K562 (cell line): Measurements from ENCODE around the gene RREB1. TPM values are rescaled to one million over a fixed set of nuclear protein-coding genes. Genes with fewer than 3 reads are reported as not detected.
A peak's percentile ranks its signal among the peaks of the same experiment; 100 is the strongest.

Experiments used
- ATAC-seq: fragments of 200-7000 bp; cut with Tn5 transposase; 3 replicates; pipeline ENCODE4 v1.9.1; 2020; ENCODE audit warnings: moderate library complexity
- BruUV-seq: library from RNA; stranded (reverse); fragments of 400-500 nt; replicated peaks from 2 replicates; lab custom pipeline; 2021; lab: Mats Ljungman, UMichigan
- CTCF ChIA-PET: fragments of 300-600 bp; formaldehyde crosslinking; extraction: SDS; loops from one replicate; lab custom pipeline; 2021; ENCODE audit warnings: low intra/inter-chr PET ratio; lab: Yijun Ruan, JAX
- POLR2A ChIA-PET: fragments of 300-600, 350-650 bp; sonication (Branson Sonifier 250); formaldehyde crosslinking; extraction: SDS; loops from one replicate; lab custom pipeline; 2021; ENCODE audit warnings: antibody characterized with exemption, inconsistent platforms; lab: Yijun Ruan, JAX
- DNase-seq, 4 experiments: peaks; one replicate each; pipeline versions ENCODE4 v3.0.0 to v3.0.0-alpha.2; 2011 to 2018; ENCODE audit warnings: low spot score in 3 of 4, mixed read lengths in 3 of 4; ENCODE audit errors: extremely low read depth in 1 of 4
- FAIRE-seq: peaks from 2 replicates; lab custom pipeline; 2011; peaks lifted over from hg19 to GRCh38; lab: Jason Lieb, UNC
- H2AFZ ChIP-seq: 2 replicates; pipeline ENCODE4 v1.6.0; 2011; ENCODE audit warnings: low read depth, low read length, control low read depth, inconsistent platforms
- H3K27ac ChIP-seq: fragments of 200-600 bp; 3 replicates; pipeline ENCODE4 v1.8.0; 2011; ENCODE audit warnings: low read depth, mild to moderate bottlenecking, control low read depth, inconsistent platforms, low read length, moderate library complexity, mixed read lengths; ENCODE audit errors: extremely low read depth
- H3K27me3 ChIP-seq, 2 experiments: fragments of 300-600 bp in 1 of 2; 2 replicates in 1 of 2; 3 replicates in 1 of 2; pipeline versions ENCODE4 v1.6.0 to v1.8.0; 2011; ENCODE audit warnings: inconsistent platforms in 2 of 2, low read length in 2 of 2, mild to moderate bottlenecking in 1 of 2, mixed read lengths in 1 of 2, moderate library complexity in 1 of 2; ENCODE audit not compliant: control insufficient read depth in 2 of 2, insufficient read depth in 2 of 2
- H3K36me3 ChIP-seq: fragments of 300-600 bp; 3 replicates; pipeline ENCODE4 v1.8.0; 2011; ENCODE audit warnings: mild to moderate bottlenecking, low read length, inconsistent platforms; ENCODE audit not compliant: control insufficient read depth, insufficient read depth
- H3K4me1 ChIP-seq, 2 experiments: fragments of 200-600 bp in 1 of 2; replicated peaks in 1 of 2; 2 replicates in 1 of 2; 3 replicates in 1 of 2; pipeline versions ENCODE4 v1.5.1 to v1.8.0; 2011; ENCODE audit warnings: inconsistent platforms in 2 of 2, low read length in 2 of 2, mild to moderate bottlenecking in 1 of 2, mixed read lengths in 1 of 2, moderate library complexity in 1 of 2; ENCODE audit not compliant: control insufficient read depth in 2 of 2, insufficient read depth in 2 of 2
- H3K4me2 ChIP-seq: 2 replicates; pipeline ENCODE4 v1.6.1; 2011; ENCODE audit warnings: low read length, control low read depth, inconsistent platforms, mixed read lengths; ENCODE audit not compliant: insufficient read depth
- H3K4me3 ChIP-seq: fragments of 200-600 bp; sonication (generic), shearing (Covaris generic); 2 replicates; pipeline ENCODE4 v1.5.1; 2016; ENCODE audit warnings: control low read depth, inconsistent platforms
- H3K79me2 ChIP-seq: fragments of 200-600 bp; 3 replicates; pipeline ENCODE4 v1.8.0; 2011; ENCODE audit warnings: low read length, inconsistent platforms; ENCODE audit not compliant: control insufficient read depth, insufficient read depth
- H3K9ac ChIP-seq, 2 experiments: 2 replicates each; pipeline versions ENCODE4 v1.6.0 to v1.6.1; 2011; ENCODE audit warnings: low read depth in 2 of 2, low read length in 2 of 2, control low read depth in 1 of 2, inconsistent platforms in 1 of 2, mild to moderate bottlenecking in 1 of 2, mixed read lengths in 1 of 2; ENCODE audit not compliant: insufficient read depth in 1 of 2
- H3K9me1 ChIP-seq: one replicate; pipeline ENCODE4 v1.6.0; 2011; ENCODE audit warnings: inconsistent platforms, mild to moderate bottlenecking, low read length, moderate library complexity; ENCODE audit not compliant: control insufficient read depth, insufficient read depth
- H3K9me3 ChIP-seq: replicated peaks from 2 replicates; pipeline ENCODE4 v1.5.1; 2011; ENCODE audit warnings: low read depth, low read length, inconsistent platforms; ENCODE audit not compliant: control insufficient read depth, insufficient read depth
- H4K20me1 ChIP-seq: replicated peaks from 2 replicates; pipeline ENCODE4 v1.6.1; 2011; ENCODE audit warnings: low read length, inconsistent platforms, mixed read lengths; ENCODE audit not compliant: control insufficient read depth, insufficient read depth
- BMI1 ChIP-seq: fragments of 150-350 bp; IDR thresholded peaks from 2 replicates; pipeline ENCODE4 v1.6.1; 2014; ENCODE audit warnings: low read length
- CBX5 ChIP-seq: IDR thresholded peaks from 2 replicates; pipeline ENCODE4 v1.6.1; 2014; ENCODE audit warnings: low read depth, borderline replicate concordance
- CHD1 ChIP-seq: fragments of 200-600 bp; sonication (generic); IDR thresholded peaks from one replicate; pipeline ENCODE4 v1.6.1; 2012; ENCODE audit warnings: mild to moderate bottlenecking, moderate library complexity, low read length, inconsistent platforms
- EWSR1 ChIP-seq: fragments of 450-650 bp; IDR thresholded peaks from 2 replicates; pipeline ENCODE4 v1.6.1; 2018; ENCODE audit warnings: borderline replicate concordance, mild to moderate bottlenecking, low read depth, moderate library complexity; ENCODE audit not compliant: partially characterized antibody
- IRF2 ChIP-seq: sonication (generic); formaldehyde crosslinking; IDR thresholded peaks from 2 replicates; pipeline ENCODE4 v1.8.1; 2022; ENCODE audit warnings: mild to moderate bottlenecking, missing genetic modification reagents
- MECOM ChIP-seq: fragments of 250-450 bp; sonication (Bioruptor Pico); IDR thresholded peaks from 2 replicates; pipeline ENCODE4 v1.8.0; 2022; ENCODE audit warnings: inconsistent platforms
- NFATC3 ChIP-seq: fragments of 450-650 bp; IDR thresholded peaks from 2 replicates; pipeline ENCODE4 v1.6.1; 2017; ENCODE audit warnings: mild to moderate bottlenecking
- SMAD2 ChIP-seq: fragments of 150-350 bp; IDR thresholded peaks from 2 replicates; pipeline ENCODE4 v1.6.1; 2014; ENCODE audit warnings: low read depth, mild to moderate bottlenecking, low read length
- ZNF253 ChIP-seq: fragments of 250-450 bp; sonication (Bioruptor Pico); conservative IDR thresholded peaks from 2 replicates; pipeline ENCODE4 v1.6.1; 2021; ENCODE audit warnings: mild to moderate bottlenecking
- ZNF699 ChIP-seq: fragments of 250-450 bp; sonication (Bioruptor Pico); IDR thresholded peaks from 2 replicates; pipeline ENCODE4 v1.8.0; 2021; ENCODE audit warnings: mild to moderate bottlenecking, moderate library complexity; ENCODE audit not compliant: insufficient replicate concordance
- WGBS: fragments of 100-300 bp; shearing (Covaris generic); methylation state at CpG from one replicate; pipeline ENCODE4 v1.1.6; 2016; ENCODE audit warnings: low coverage, mixed read lengths; ENCODE audit not compliant: insufficient coverage; ENCODE audit errors: missing lambda C conversion rate; 5-methylcytosine and 5-hydroxymethylcytosine counted together
- in situ Hi-C: fragments of 300-500 bp; cut with MboI; formaldehyde crosslinking; loops from 4 replicates; pipeline ENCODE4 v1.15.0; 2018; ENCODE audit warnings: inconsistent platforms, mixed read lengths
- intact Hi-C: fragments of 100-400 bp; cut with micrococcal nuclease; formaldehyde crosslinking; loops from 2 replicates; pipeline ENCODE4 v1.14.2; 2022
- polyA plus RNA-seq, 8 experiments: library from polyadenylated mRNA; depleted of rRNA in 4 of 8; stranded (reverse) in 5 of 8; unstranded in 3 of 8; fragments of >200 nt; fragmentation: Nextera tagmentation in 2 of 8; fragmentation: Illumina TruSeq in 1 of 8; extraction: Ambion mirVana in 2 of 8; extraction: Trizol in 1 of 8; gene quantifications; 2 replicates each; pipeline versions ENCODE4 v1.2.1 to v1.2.3, GENCODE V29; 2011 to 2014; ENCODE audit warnings: inconsistent platforms in 1 of 8, missing spikeins in 1 of 8
- total RNA-seq, 7 experiments: library from RNA; depleted of rRNA in 6 of 7; stranded (reverse); fragments of >200 nt in 6 of 7; fragmentation: Illumina TruSeq in 2 of 7; extraction: Trizol in 2 of 7; gene quantifications; 2 replicates each; pipeline versions ENCODE4 v1.2.1 to v1.2.3, GENCODE V29; 2011 to 2021; ENCODE audit warnings: low replicate concordance in 1 of 7
- TF ChIP-seq, protein P1 (sequence below): fragments of 450-650 bp; IDR thresholded peaks from 2 replicates; pipeline ENCODE4 v1.6.1; 2018; ENCODE audit not compliant: partially characterized antibody
- TF ChIP-seq, protein P2 (sequence below), 2 experiments: fragments of 450-650 bp; conservative IDR thresholded peaks; 2 replicates each; pipeline ENCODE4 v1.6.1; 2017; ENCODE audit warnings: mild to moderate bottlenecking in 2 of 2, moderate library complexity in 2 of 2

The RREB1 gene
- total and polyA plus RNA-seq, 9 of the 15 experiments (the other 6 are each of a cell fraction or from before 2014, with no cell fraction given), result 3.3 to 64.2 (median 19.3) TPM

DNA sequence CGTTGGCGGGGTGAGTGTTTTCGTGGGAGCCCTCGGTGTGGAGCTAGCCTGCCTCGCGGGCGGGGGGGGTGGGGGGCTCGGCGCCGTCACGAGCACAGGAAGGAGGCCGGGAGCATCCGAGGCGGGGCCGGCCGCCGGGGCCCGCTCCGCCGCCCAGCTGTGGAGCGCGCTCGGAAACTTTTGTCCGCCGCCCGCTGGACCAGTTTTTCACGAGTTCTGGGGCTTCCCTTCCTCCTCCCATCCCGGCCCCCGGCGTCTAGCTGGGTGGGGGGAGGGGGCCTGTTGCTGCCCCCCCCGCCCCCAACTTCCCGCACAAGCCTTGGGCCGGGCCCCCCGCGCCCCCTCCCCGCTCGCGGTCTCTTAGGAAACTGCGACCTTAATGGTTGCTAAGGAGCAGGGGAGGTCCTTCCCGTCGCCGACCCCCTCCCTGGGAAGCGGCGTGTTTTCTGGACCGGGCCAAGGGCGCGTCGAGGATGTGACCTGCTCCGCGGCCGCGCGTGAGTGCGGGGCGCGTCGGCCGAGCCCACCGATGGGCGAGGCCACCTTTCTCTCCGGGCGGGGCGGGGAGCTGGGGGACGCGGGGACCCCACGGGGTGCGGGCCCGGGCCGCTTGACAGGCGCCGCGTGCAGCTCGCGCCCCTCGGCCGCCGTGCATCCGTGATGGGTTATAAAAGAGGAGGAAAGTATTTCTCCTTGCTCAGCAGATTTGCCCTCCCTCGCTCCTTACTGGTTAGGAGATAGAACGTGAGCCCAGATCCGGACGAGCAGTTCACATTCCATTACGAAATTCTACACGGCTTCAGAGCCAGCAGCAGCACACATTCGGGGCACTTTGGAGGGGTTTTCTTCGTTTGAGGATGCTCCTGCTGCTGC lies 1.4 kb downstream of the RREB1 start (continued):
- TF ChIP-seq, protein P1, sequence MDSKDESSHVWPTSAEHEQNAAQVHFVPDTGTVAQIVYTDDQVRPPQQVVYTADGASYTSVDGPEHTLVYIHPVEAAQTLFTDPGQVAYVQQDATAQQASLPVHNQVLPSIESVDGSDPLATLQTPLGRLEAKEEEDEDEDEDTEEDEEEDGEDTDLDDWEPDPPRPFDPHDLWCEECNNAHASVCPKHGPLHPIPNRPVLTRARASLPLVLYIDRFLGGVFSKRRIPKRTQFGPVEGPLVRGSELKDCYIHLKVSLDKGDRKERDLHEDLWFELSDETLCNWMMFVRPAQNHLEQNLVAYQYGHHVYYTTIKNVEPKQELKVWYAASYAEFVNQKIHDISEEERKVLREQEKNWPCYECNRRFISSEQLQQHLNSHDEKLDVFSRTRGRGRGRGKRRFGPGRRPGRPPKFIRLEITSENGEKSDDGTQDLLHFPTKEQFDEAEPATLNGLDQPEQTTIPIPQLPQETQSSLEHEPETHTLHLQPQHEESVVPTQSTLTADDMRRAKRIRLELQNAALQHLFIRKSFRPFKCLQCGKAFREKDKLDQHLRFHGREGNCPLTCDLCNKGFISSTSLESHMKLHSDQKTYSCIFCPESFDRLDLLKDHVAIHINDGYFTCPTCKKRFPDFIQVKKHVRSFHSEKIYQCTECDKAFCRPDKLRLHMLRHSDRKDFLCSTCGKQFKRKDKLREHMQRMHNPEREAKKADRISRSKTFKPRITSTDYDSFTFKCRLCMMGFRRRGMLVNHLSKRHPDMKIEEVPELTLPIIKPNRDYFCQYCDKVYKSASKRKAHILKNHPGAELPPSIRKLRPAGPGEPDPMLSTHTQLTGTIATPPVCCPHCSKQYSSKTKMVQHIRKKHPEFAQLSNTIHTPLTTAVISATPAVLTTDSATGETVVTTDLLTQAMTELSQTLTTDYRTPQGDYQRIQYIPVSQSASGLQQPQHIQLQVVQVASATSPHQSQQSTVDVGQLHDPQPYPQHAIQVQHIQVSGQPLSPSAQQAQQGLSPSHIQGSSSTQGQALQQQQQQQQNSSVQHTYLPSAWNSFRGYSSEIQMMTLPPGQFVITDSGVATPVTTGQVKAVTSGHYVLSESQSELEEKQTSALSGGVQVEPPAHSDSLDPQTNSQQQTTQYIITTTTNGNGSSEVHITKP, result no peak
- TF ChIP-seq, all 486 proteins: peak for 32

DNA sequence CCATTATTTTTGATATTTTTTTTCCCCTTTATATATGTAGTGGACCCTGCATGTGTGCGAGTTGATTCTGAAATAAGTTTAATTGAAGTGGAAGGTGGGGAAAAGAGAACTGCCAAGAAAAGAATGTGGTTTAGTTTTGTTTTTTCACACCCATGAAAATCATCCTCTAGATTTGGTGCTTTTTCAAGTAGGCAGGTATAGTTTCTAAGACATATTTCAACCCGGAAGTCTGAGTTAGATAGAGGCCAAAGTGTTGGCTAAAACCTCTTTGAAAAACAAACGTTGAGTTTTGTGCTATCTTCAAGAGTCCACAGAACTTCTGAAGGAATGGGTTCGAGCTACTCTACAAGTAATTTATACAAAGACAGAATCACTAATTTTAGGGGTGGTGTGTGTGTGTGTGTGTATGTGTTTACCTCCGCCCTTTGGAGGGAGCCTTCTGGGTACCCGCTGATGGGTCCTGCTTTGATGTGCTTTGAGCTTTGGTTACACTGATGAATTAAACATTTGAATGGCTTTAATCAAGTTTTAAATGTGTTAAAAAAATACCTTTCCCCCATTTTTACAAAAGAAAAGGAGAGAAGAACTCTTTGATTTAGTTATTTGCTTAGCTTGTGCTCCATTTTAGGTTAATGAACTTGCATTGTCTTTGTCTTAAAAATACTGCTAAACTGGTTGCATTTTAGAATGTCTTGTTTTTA lies 2.5 kb downstream of the RREB1 start:
- H3K9ac ChIP-seq, result peak overlapping the region in 1 of 2 experiments; percentile 68; a peak in 2 of 4 replicates
- in situ Hi-C loops, result no loop called here
- CTCF ChIA-PET, result no interaction called here
- intact Hi-C loops, result no loop called here
- peak overlapping the region; percentile 91 for H3K4me2 ChIP-seq
- BruUV-seq, result TSS peak; percentile 37
- FAIRE-seq (no peak), DNase-seq (no peak), ATAC-seq (no peak)
- no peaks in the 10 kb centered on the region for H3K9me3 ChIP-seq
- H2AFZ ChIP-seq, result no peak overlapping the region
- H3K27me3 ChIP-seq, result no peaks in the 10 kb centered on the region
- H4K20me1 ChIP-seq, result peaks cover 16% of the 10 kb centered on the region
- H3K79me2 ChIP-seq, result peaks cover 77% of the 10 kb centered on the region
- H3K4me3 ChIP-seq, result peak overlapping the region; percentile 64
- peaks cover 8% of the 10 kb centered on the region; the same call in 2 of the 3 replicates for H3K36me3 ChIP-seq
- POLR2A ChIA-PET, result interaction anchor here (0.6 to 4.4 kb wide), 9 partner anchors 9 to 360 kb away, joined by 3 to 23 read pairs (median 4); no protein-coding TSS in a partner anchor
- peak overlapping the region; percentile 92 for H3K27ac ChIP-seq
- no peaks in the 10 kb centered on the region for H3K9me1 ChIP-seq
- 1% methylated on average over 6 of the region's 6 CpGs for WGBS
- H3K4me1 ChIP-seq, result peaks cover 57 to 60% of the 10 kb centered on the region in 2 experiments
- TF ChIP-seq ZNF253 (CRISPR knock-in tag) (no peak), MECOM (CRISPR knock-in tag) (no peak), BMI1 (no peak), IRF2 (CRISPR knock-in tag) (no peak), ZNF699 (CRISPR knock-in tag) (no peak), CBX5 (no peak), CHD1 (peak; percentile 67), EWSR1 (no peak), SMAD2 (no peak), NFATC3 (no peak)
- TF ChIP-seq, protein P2, sequence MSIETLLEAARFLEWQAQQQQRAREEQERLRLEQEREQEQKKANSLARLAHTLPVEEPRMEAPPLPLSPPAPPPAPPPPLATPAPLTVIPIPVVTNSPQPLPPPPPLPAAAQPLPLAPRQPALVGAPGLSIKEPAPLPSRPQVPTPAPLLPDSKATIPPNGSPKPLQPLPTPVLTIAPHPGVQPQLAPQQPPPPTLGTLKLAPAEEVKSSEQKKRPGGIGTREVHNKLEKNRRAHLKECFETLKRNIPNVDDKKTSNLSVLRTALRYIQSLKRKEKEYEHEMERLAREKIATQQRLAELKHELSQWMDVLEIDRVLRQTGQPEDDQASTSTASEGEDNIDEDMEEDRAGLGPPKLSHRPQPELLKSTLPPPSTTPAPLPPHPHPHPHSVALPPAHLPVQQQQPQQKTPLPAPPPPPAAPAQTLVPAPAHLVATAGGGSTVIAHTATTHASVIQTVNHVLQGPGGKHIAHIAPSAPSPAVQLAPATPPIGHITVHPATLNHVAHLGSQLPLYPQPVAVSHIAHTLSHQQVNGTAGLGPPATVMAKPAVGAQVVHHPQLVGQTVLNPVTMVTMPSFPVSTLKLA (conservative IDR thresholded peaks at IDR 0.05), result peak in 1 of 2 experiments; percentile 7; a peak in 1 of 4 replicates
